C4-2B (cell line): Measurements from ENCODE around the gene OTOGL.

Source experiments
- CTCF ChIP-seq: fragments of 450-650 bp; conservative IDR thresholded peaks from 2 replicates; pipeline ENCODE4 v1.5.1; 2017; ENCODE audit warnings: mild to moderate bottlenecking
- ZFX ChIP-seq: fragments of 450-650 bp; IDR thresholded peaks from 2 replicates; pipeline ENCODE4 v1.6.1; 2017

DNA sequence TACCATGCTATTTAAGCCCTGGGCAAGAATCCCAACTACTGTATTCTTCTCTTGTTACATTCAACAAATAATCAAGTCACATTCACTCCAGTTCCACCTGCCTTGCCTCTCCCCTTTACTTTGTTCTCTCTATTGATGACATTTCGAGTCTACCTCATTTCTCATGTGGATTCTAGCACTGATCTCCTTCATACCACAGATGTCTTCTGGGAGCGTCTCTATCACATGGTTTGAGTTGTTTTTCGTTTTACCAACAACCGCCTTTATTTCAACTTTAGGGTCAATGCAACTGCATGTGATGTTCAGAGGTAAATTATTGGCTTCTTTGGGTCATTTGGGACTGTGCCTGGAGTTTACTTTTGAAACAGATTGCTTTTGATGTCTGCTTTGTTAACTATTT, 40.7 kb downstream of the OTOGL start:
- TF ChIP-seq CTCF (no peak), ZFX (no peak)
